ENCODE measurements around the gene NBPF9. TPM values are rescaled to one million over a fixed set of nuclear protein-coding genes. Genes with fewer than 3 reads are reported as not detected.
"Not testable (repeated sequence)": the region's sequence is repeated elsewhere in the genome, so short reads cannot be mapped to it uniquely, and the experiment has no call there.

Gene NBPF9
- total RNA-seq, 1 experiment from 2014 or later: 30.3 TPM

- H3K9me3 ChIP-seq (ENCODE audit: control insufficient read depth, insufficient read depth, low read depth, low read length); H3K27me3 ChIP-seq (ENCODE audit: control insufficient read depth, insufficient read depth, low read length); in situ Hi-C loops (cut with HindIII; ENCODE audit: low pct_unique_long_range_greater_than_20kb, low sequenced_read_pairs); CTCF ChIA-PET; BruUV-seq (replicated peaks); intact Hi-C loops (cut with micrococcal nuclease; ENCODE audit: unreplicated experiment); POLR2A ChIA-PET; DNase-seq (ENCODE audit: low read depth, low spot score); H3K36me3 ChIP-seq (ENCODE audit: control insufficient read depth, insufficient read depth, low read length); H3K4me3 ChIP-seq (ENCODE audit: low read depth in 2 of 2, low read length in 2 of 2); H3K4me1 ChIP-seq (ENCODE audit: control insufficient read depth, insufficient read depth, low read length); H3K27ac ChIP-seq (ENCODE audit: low read length); ATAC-seq: not testable (repeated sequence)
Observed at GRCh38 chr1:149015522-149015921, 87.8 kb downstream of the NBPF9 start.

GRCh38 chr1:149013513-149013912 lies 89.8 kb downstream of the NBPF9 start:
- in situ Hi-C loops (cut with HindIII; ENCODE audit: low pct_unique_long_range_greater_than_20kb, low sequenced_read_pairs); H3K9me3 ChIP-seq (ENCODE audit: control insufficient read depth, insufficient read depth, low read depth, low read length); CTCF ChIA-PET; H3K4me1 ChIP-seq (ENCODE audit: control insufficient read depth, insufficient read depth, low read length); BruUV-seq (replicated peaks); DNase-seq (ENCODE audit: low read depth, low spot score); ATAC-seq; H3K36me3 ChIP-seq (ENCODE audit: control insufficient read depth, insufficient read depth, low read length); H3K27ac ChIP-seq (ENCODE audit: low read length); H3K4me3 ChIP-seq (ENCODE audit: low read depth in 2 of 2, low read length in 2 of 2); H3K27me3 ChIP-seq (ENCODE audit: control insufficient read depth, insufficient read depth, low read length); intact Hi-C loops (cut with micrococcal nuclease; ENCODE audit: unreplicated experiment); POLR2A ChIA-PET: not testable (repeated sequence)

- H3K27me3 ChIP-seq (ENCODE audit: control insufficient read depth, insufficient read depth, low read length); CTCF ChIA-PET; ATAC-seq; H3K36me3 ChIP-seq (ENCODE audit: control insufficient read depth, insufficient read depth, low read length); H3K4me1 ChIP-seq (ENCODE audit: control insufficient read depth, insufficient read depth, low read length); DNase-seq (ENCODE audit: low read depth, low spot score); intact Hi-C loops (cut with micrococcal nuclease; ENCODE audit: unreplicated experiment); BruUV-seq (replicated peaks); in situ Hi-C loops (cut with HindIII; ENCODE audit: low pct_unique_long_range_greater_than_20kb, low sequenced_read_pairs); H3K4me3 ChIP-seq (ENCODE audit: low read depth in 2 of 2, low read length in 2 of 2); POLR2A ChIA-PET; H3K27ac ChIP-seq (ENCODE audit: low read length); H3K9me3 ChIP-seq (ENCODE audit: control insufficient read depth, insufficient read depth, low read depth, low read length): not testable (repeated sequence)
Observed at GRCh38 chr1:149012599-149012998, 90.8 kb downstream of the NBPF9 start.

DNA sequence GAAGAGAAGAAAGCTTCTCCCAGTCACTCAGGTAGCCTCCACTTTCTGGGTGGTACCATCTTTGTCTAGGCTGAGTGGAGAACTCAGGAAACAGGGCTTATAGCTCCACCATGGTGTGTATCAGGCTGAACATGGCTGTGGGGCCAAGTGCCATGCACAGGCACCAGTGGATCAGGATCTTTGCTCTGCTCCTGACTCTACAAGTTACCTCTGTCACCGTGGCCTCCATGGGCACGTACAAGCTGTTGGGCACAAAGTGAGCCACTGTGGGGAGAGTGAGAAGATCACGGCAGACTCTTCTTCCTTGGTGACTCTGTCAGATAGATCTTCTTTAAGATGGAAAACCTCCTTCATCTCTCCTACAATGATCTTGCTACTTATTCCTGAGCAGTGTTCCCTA lies 93.6 kb downstream of the NBPF9 start:
- BruUV-seq (replicated peaks); H3K4me1 ChIP-seq (ENCODE audit: control insufficient read depth, insufficient read depth, low read length); CTCF ChIA-PET; in situ Hi-C loops (cut with HindIII; ENCODE audit: low pct_unique_long_range_greater_than_20kb, low sequenced_read_pairs); POLR2A ChIA-PET; H3K36me3 ChIP-seq (ENCODE audit: control insufficient read depth, insufficient read depth, low read length); ATAC-seq; H3K9me3 ChIP-seq (ENCODE audit: control insufficient read depth, insufficient read depth, low read depth, low read length); DNase-seq (ENCODE audit: low read depth, low spot score); H3K27ac ChIP-seq (ENCODE audit: low read length); intact Hi-C loops (cut with micrococcal nuclease; ENCODE audit: unreplicated experiment); H3K27me3 ChIP-seq (ENCODE audit: control insufficient read depth, insufficient read depth, low read length); H3K4me3 ChIP-seq (ENCODE audit: low read depth in 2 of 2, low read length in 2 of 2): not testable (repeated sequence)

GRCh38 chr1:149008769-149009168 lies 94.6 kb downstream of the NBPF9 start:
- H3K4me3 ChIP-seq (ENCODE audit: low read depth in 2 of 2, low read length in 2 of 2); ATAC-seq; H3K4me1 ChIP-seq (ENCODE audit: control insufficient read depth, insufficient read depth, low read length); H3K27ac ChIP-seq (ENCODE audit: low read length); H3K36me3 ChIP-seq (ENCODE audit: control insufficient read depth, insufficient read depth, low read length); CTCF ChIA-PET; H3K27me3 ChIP-seq (ENCODE audit: control insufficient read depth, insufficient read depth, low read length); BruUV-seq (replicated peaks); in situ Hi-C loops (cut with HindIII; ENCODE audit: low pct_unique_long_range_greater_than_20kb, low sequenced_read_pairs); intact Hi-C loops (cut with micrococcal nuclease; ENCODE audit: unreplicated experiment); H3K9me3 ChIP-seq (ENCODE audit: control insufficient read depth, insufficient read depth, low read depth, low read length); DNase-seq (ENCODE audit: low read depth, low spot score); POLR2A ChIA-PET: not testable (repeated sequence)

DNA sequence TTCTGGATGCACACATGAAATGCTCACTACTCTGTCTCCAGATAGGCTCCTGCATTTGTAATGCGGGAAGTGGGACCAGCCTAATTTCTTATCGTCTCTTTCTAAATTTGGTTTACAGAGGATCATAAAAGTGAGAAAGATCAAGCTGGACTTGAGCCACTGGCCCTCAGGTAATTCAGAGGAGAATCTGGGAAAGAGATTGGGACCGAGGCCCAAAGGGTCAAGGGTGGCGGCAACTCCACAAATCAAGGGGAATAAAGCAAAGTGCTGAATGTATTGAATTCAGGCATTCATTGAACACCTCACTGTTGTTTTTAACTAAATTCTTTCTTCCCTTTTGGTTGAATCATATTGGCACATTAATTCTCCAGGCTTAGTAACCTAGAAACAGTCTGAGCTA lies 95.0 kb downstream of the NBPF9 start:
- intact Hi-C loops (cut with micrococcal nuclease; ENCODE audit: unreplicated experiment); H3K36me3 ChIP-seq (ENCODE audit: control insufficient read depth, insufficient read depth, low read length); H3K27me3 ChIP-seq (ENCODE audit: control insufficient read depth, insufficient read depth, low read length); CTCF ChIA-PET; H3K4me1 ChIP-seq (ENCODE audit: control insufficient read depth, insufficient read depth, low read length); H3K9me3 ChIP-seq (ENCODE audit: control insufficient read depth, insufficient read depth, low read depth, low read length); BruUV-seq (replicated peaks); ATAC-seq; in situ Hi-C loops (cut with HindIII; ENCODE audit: low pct_unique_long_range_greater_than_20kb, low sequenced_read_pairs); POLR2A ChIA-PET; H3K27ac ChIP-seq (ENCODE audit: low read length); H3K4me3 ChIP-seq (ENCODE audit: low read depth in 2 of 2, low read length in 2 of 2); DNase-seq (ENCODE audit: low read depth, low spot score): not testable (repeated sequence)

All from Panc1 (cell line).